Suprapubic skin (tissue), 4 donors: ENCODE results near the gene NELL1. TPM values are rescaled to one million over a fixed set of nuclear protein-coding genes. Genes with fewer than 3 reads are reported as not detected.
"Not testable (repeated sequence)": the region's sequence is repeated elsewhere in the genome, so short reads cannot be mapped to it uniquely, and the experiment has no call there.

ENCODE experiments used
- DNase-seq, 2 donors: peaks; one replicate each; pipeline ENCODE4 v3.0.0-alpha.2; 2019; ENCODE audit warnings: low spot score in 2 of 2
- H3K27ac ChIP-seq: fragments of 200-600 bp; sonication (generic); one replicate; pipeline ENCODE4 v1.5.1; 2019
- H3K27me3 ChIP-seq: fragments of 200-600 bp; sonication (generic); one replicate; pipeline ENCODE4 v1.5.1; 2019
- H3K36me3 ChIP-seq: fragments of 200-600 bp; sonication (generic); one replicate; pipeline ENCODE4 v1.5.1; 2019
- H3K4me1 ChIP-seq: fragments of 200-600 bp; sonication (generic); one replicate; pipeline ENCODE4 v1.5.1; 2019
- H3K4me3 ChIP-seq: fragments of 200-600 bp; sonication (generic); one replicate; pipeline ENCODE4 v1.5.1; 2019; ENCODE audit warnings: mild to moderate bottlenecking
- H3K9me3 ChIP-seq: fragments of 200-600 bp; sonication (generic); one replicate; pipeline ENCODE4 v1.5.1; 2019
- EP300 ChIP-seq: sonication (generic); formaldehyde crosslinking; IDR thresholded peaks from one replicate; pipeline ENCODE4 v1.6.1; 2017; ENCODE audit warnings: antibody characterized with exemption
- POLR2A ChIP-seq, 2 donors: fragments of 450-650 bp; IDR thresholded peaks; one replicate each; pipeline ENCODE4 v1.6.1; 2017; ENCODE audit warnings: antibody characterized with exemption in 2 of 2, mild to moderate bottlenecking in 2 of 2, moderate library complexity in 2 of 2
- POLR2AphosphoS5 ChIP-seq, 3 donors: sonication (generic); formaldehyde crosslinking; IDR thresholded peaks; one replicate each; pipeline ENCODE4 v1.6.1; 2017; ENCODE audit warnings: antibody characterized with exemption in 3 of 3
- WGBS: methylation state at CpG from one replicate; pipeline ENCODE4 v1.1.5; 2018; 5-methylcytosine and 5-hydroxymethylcytosine counted together
- total RNA-seq, 4 donors: library from RNA; depleted of rRNA; stranded (reverse); fragments of >200 nt; gene quantifications; one replicate each; pipeline ENCODE4 v1.1.0, GENCODE V29; 2016
- TF ChIP-seq, protein P1 (sequence below), 2 donors: fragments of 200-600 bp in 1 of 2; fragments of 450-650 bp in 1 of 2; sonication (generic) in 1 of 2; IDR thresholded peaks; one replicate each; pipeline ENCODE4 v1.5.1; 2016 to 2019; ENCODE audit warnings: antibody characterized with exemption in 2 of 2, mild to moderate bottlenecking in 1 of 2, moderate library complexity in 1 of 2

The NELL1 gene
- total RNA-seq, 4 donors from 2014 or later, result 0.18 to 3.9 TPM; not detected in 2

DNA sequence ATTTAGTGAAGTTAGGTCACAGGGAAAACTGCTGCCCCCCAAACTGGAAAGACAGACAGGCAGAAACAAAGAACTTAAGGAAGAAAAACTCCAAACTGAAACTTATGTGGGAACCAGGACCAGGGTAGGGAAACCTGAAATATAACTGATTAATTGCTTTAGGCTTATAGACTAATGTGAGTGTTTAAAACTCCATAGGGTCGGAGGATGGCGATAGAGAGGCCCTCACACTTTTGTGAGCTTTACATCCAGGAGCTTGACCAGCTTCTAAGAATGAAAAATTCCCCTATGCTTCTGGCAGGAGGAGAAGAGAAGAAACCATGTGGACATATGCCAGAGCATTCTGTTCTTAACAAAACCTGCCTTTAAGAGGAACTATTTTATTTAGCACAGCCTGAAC lies 598.6 kb downstream of the NELL1 start:
- H3K36me3 ChIP-seq, result no peaks in the 10 kb centered on the region
- H3K4me1 ChIP-seq, result no peaks in the 10 kb centered on the region
- H3K9me3 ChIP-seq, result no peaks in the 10 kb centered on the region
- no peak overlapping the region for H3K4me3 ChIP-seq
- DNase-seq, result no peak
- WGBS, result 69% methylated on average over 2 of the region's 2 CpGs
- H3K27me3 ChIP-seq, result no peaks in the 10 kb centered on the region
- no peak overlapping the region for H3K27ac ChIP-seq
- TF ChIP-seq, protein P1, sequence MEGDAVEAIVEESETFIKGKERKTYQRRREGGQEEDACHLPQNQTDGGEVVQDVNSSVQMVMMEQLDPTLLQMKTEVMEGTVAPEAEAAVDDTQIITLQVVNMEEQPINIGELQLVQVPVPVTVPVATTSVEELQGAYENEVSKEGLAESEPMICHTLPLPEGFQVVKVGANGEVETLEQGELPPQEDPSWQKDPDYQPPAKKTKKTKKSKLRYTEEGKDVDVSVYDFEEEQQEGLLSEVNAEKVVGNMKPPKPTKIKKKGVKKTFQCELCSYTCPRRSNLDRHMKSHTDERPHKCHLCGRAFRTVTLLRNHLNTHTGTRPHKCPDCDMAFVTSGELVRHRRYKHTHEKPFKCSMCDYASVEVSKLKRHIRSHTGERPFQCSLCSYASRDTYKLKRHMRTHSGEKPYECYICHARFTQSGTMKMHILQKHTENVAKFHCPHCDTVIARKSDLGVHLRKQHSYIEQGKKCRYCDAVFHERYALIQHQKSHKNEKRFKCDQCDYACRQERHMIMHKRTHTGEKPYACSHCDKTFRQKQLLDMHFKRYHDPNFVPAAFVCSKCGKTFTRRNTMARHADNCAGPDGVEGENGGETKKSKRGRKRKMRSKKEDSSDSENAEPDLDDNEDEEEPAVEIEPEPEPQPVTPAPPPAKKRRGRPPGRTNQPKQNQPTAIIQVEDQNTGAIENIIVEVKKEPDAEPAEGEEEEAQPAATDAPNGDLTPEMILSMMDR (IDR thresholded peaks at IDR 0.05), result no peak
- TF ChIP-seq EP300, result no peak
- no peak for TF ChIP-seq POLR2AphosphoS5 (IDR thresholded peaks at IDR 0.05)
- TF ChIP-seq POLR2A (IDR thresholded peaks at IDR 0.05), result no peak

DNA sequence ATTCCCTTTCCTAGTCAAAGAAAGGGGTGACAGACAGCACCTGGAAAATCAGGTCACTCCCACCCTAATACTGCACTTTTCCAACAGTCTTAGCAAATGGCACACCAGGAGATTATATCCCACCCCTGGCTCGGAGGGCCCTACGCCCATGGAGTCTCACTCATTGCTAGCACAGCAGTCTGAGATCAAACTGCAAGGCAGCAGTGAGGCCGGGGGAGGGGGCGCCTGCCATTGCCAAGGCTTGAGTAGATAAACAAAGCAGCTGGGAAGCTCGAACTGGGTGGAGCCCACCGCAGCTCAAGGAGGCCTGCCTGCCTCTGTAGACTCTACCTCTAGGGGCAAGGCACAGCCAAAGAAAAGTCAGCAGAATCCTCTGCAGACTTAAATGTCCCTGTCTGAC lies 602.8 kb downstream of the NELL1 start:
- DNase-seq, H3K4me1 ChIP-seq, H3K36me3 ChIP-seq, H3K4me3 ChIP-seq, H3K27me3 ChIP-seq, H3K27ac ChIP-seq, H3K9me3 ChIP-seq: not testable (repeated sequence)
- WGBS, result 93% methylated on average over 3 of the region's 6 CpGs

DNA sequence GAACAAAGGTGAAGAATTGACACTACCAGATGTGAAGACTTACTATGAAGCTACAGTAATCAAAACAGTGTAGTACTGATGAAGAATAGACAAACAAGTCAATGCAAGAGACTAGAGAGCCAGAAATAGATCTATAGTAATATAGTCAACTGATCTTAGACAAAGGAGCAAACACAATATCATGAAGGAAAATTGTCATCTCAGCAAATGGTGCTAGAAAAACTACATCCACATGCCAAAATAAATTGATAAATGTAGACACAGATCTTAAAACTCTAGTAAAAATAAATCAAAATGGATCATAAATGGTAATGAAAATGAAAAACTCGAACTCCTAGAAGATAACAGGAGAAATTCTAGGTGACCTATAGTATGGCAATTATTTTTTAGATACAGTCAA lies 609.5 kb downstream of the NELL1 start:
- H3K27me3 ChIP-seq, result no peaks in the 10 kb centered on the region
- WGBS, result 59% methylated on average over 1 of the region's 1 CpG
- H3K9me3 ChIP-seq, result no peaks in the 10 kb centered on the region
- no peak for TF ChIP-seq EP300
- no peak for TF ChIP-seq POLR2A (IDR thresholded peaks at IDR 0.05)
- no peak for TF ChIP-seq POLR2AphosphoS5 (IDR thresholded peaks at IDR 0.05)
- TF ChIP-seq, protein P1 (IDR thresholded peaks at IDR 0.05), result no peak
- no peak for DNase-seq
- no peak overlapping the region for H3K27ac ChIP-seq
- no peaks in the 10 kb centered on the region for H3K36me3 ChIP-seq
- no peak overlapping the region for H3K4me3 ChIP-seq
- no peaks in the 10 kb centered on the region for H3K4me1 ChIP-seq

DNA sequence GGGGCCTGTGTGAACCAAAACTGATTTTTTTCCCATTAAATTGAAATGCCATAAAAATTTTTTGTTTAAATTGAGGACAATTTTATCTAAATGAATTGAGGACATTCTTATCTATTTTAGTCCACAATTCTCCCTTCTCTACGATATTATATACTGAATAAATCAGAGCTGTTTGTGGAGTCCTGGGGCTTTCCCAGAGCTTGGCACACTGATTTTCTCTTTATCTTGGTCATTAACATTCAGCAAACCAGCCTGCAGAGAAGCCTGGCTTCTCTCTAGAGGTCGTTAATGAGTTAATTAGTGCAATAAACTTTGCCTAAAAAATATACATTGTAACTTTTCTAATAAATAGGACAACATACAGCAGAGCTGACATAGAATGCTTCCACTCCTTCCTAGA lies 615.7 kb downstream of the NELL1 start:
- H3K4me1 ChIP-seq, result no peaks in the 10 kb centered on the region
- no peak for TF ChIP-seq POLR2A (IDR thresholded peaks at IDR 0.05)
- TF ChIP-seq EP300, result no peak
- TF ChIP-seq POLR2AphosphoS5 (IDR thresholded peaks at IDR 0.05), result no peak
- TF ChIP-seq, protein P1 (IDR thresholded peaks at IDR 0.05), result no peak
- DNase-seq, result no peak
- H3K27me3 ChIP-seq, result no peaks in the 10 kb centered on the region
- no peaks in the 10 kb centered on the region for H3K36me3 ChIP-seq
- H3K4me3 ChIP-seq, result no peak overlapping the region
- no peak overlapping the region for H3K27ac ChIP-seq
- H3K9me3 ChIP-seq, result no peaks in the 10 kb centered on the region
- WGBS, result 24% methylated on average over 2 of the region's 2 CpGs

DNA sequence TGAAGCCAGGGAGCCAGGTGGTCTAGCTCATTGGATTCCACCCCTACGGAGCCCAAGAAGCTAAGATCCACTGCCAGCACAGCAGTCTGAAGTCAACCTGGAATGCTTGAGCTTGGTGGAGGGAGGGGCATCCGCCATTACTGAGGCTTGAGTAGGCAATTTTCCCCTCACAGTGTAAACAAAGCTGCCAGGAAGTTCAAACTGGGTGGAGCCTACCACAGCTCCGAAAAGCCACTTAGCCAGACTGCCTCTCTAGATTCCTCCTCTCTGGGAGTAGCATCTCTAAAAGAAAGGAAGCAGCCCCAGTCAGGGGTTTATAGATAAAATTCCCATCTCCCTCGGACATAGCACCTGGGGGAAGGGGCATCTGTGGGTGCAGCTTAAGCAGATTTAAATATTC lies 620.3 kb downstream of the NELL1 start:
- DNase-seq, result no peak
- Histone ChIP-seq H3K27me3 (no peaks in the 10 kb centered on the region), H3K4me3 (no peak overlapping the region), H3K9me3 (no peaks in the 10 kb centered on the region), H3K4me1 (no peaks in the 10 kb centered on the region), H3K36me3 (no peaks in the 10 kb centered on the region), H3K27ac (no peak overlapping the region)
- 87% methylated on average over 3 of the region's 4 CpGs for WGBS
- no peak for TF ChIP-seq POLR2A (IDR thresholded peaks at IDR 0.05)
- TF ChIP-seq, protein P1 (IDR thresholded peaks at IDR 0.05), result no peak
- TF ChIP-seq EP300, result no peak
- TF ChIP-seq POLR2AphosphoS5 (IDR thresholded peaks at IDR 0.05), result no peak

DNA sequence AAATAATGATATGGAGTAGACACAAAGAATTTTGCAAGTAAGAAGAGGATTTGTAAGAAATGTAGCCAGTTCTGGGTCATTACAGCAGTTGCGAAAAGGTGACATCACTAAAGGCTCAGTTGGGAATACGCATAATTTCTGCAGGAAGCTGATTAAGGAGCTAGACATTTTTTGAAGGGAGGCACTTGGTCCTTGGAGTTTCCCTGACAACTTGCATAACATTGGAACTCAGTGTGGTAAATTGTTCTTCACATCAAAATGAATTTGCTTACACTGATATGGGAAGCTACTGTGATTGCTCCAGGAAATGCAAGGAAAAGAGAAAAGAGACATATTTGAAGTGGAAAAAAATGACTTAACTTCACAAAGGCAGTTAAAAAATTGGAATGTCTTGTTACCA lies 626.1 kb downstream of the NELL1 start:
- DNase-seq, result no peak
- H3K4me3 ChIP-seq, result no peak overlapping the region
- H3K4me1 ChIP-seq, result no peaks in the 10 kb centered on the region
- no peaks in the 10 kb centered on the region for H3K9me3 ChIP-seq
- 93% methylated on average over 2 of the region's 2 CpGs for WGBS
- H3K27ac ChIP-seq, result no peak overlapping the region
- no peaks in the 10 kb centered on the region for H3K27me3 ChIP-seq
- no peaks in the 10 kb centered on the region for H3K36me3 ChIP-seq
- TF ChIP-seq, protein P1 (IDR thresholded peaks at IDR 0.05), result no peak
- TF ChIP-seq POLR2A (IDR thresholded peaks at IDR 0.05) (no peak), EP300 (no peak), POLR2AphosphoS5 (IDR thresholded peaks at IDR 0.05) (no peak)
